ENCODE data around the gene PEX16.
"Not testable (repeated sequence)": the region's sequence is repeated elsewhere in the genome, so short reads cannot be mapped to it uniquely, and the experiment has no call there.

PEX16 gene

DNA sequence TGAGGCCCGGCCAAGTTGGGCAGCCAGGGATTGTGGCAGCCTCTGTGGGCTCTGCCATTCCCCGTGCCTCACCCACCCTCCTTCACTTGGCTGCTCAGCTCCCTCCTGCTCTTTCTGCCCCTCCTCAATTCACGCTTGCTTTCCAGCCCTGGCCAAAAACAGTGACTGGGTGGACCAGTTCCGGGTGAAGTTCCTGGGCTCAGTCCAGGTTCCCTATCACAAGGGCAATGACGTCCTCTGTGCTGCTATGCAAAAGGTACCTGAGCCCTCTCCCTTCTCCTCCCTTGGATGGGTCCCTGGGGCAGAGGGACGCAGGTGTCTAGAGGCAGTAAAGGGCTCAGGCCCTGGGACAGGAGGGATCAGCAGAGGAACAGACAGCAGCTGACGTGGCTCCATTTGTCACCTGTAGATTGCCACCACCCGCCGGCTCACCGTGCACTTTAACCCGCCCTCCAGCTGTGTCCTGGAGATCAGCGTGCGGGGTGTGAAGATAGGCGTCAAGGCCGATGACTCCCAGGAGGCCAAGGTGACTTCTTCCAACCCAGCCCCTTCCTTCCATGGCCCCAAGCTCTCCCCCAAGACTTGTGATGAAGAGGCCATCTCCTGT is 13.3 kb downstream of the PEX16 start:
- Mint-ChIP-seq H3K27ac (no peak overlapping the region), H3K27me3 (peaks cover 29% of the 10 kb centered on the region), H3K4me3 (no peak overlapping the region), H3K36me3 (ENCODE audit: low read depth) (peaks cover 9% of the 10 kb centered on the region), H3K4me1 (ENCODE audit: low read depth) (peaks cover 24% of the 10 kb centered on the region), H3K9me3 (no peaks in the 10 kb centered on the region)
- intact Hi-C loops (cut with micrococcal nuclease) = no loop called here

DNA sequence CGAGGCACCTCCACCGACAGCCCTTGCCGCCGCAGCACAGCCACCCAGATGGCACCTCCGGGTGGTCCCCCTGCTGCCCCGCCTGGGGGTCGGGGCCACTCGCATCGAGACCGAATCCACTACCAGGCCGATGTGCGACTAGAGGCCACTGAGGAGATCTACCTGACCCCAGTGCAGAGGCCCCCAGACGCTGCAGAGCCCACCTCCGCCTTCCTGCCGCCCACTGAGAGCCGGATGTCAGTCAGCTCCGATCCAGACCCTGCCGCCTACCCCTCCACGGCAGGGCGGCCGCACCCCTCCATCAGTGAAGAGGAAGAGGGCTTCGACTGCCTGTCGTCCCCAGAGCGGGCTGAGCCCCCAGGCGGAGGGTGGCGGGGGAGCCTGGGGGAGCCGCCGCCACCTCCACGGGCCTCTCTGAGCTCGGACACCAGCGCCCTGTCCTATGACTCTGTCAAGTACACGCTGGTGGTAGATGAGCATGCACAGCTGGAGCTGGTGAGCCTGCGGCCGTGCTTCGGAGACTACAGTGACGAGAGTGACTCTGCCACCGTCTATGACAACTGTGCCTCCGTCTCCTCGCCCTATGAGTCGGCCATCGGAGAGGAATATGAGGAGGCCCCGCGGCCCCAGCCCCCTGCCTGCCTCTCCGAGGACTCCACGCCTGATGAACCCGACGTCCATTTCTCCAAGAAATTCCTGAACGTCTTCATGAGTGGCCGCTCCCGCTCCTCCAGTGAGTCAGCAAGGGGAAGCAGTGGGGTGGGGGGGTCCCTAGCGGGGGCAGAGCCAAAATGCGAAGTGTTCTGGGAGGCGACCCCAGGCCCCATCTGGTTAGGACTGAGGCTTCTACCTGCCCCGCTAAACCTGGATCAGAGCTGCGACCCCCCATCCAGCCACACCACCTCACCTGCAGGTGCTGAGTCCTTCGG is 15.0 kb downstream of the PEX16 start:
- H3K4me3 Mint-ChIP-seq = no peak overlapping the region
- peaks cover 35% of the 10 kb centered on the region for H3K4me1 Mint-ChIP-seq (ENCODE audit: low read depth)
- no peaks in the 10 kb centered on the region for H3K36me3 Mint-ChIP-seq (ENCODE audit: low read depth)
- H3K9me3 Mint-ChIP-seq = no peaks in the 10 kb centered on the region
- H3K27me3 Mint-ChIP-seq = peaks cover 46% of the 10 kb centered on the region
- no peak overlapping the region for H3K27ac Mint-ChIP-seq
- intact Hi-C loops (cut with micrococcal nuclease) = no loop called here

DNA sequence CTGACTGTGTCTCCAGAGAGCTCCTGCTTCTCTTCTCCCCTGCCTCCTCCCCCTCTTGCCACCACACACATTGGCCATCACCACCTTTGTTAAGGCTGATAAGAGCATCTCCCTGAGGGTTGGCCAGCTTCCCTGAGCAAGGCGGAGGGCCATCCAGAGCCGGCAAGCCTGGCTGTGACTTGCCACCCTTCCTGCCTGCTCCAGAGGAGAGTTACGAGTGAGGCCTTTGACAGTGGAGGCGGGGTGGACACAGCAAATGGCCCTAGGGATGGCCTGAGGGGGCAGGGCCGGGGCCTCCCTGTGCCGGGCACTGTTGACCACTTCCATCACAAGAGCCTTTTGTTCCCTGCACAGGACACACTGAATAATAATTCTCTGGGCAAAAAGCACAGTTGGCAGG is 16.1 kb downstream of the PEX16 start:
- intact Hi-C loops (cut with micrococcal nuclease) = no loop called here
- no peaks in the 10 kb centered on the region for H3K9me3 Mint-ChIP-seq
- no peaks in the 10 kb centered on the region for H3K36me3 Mint-ChIP-seq (ENCODE audit: low read depth)
- peaks cover 35% of the 10 kb centered on the region for H3K4me1 Mint-ChIP-seq (ENCODE audit: low read depth)
- H3K27ac Mint-ChIP-seq = no peak overlapping the region
- H3K4me3 Mint-ChIP-seq = no peak overlapping the region
- H3K27me3 Mint-ChIP-seq = peaks cover 56% of the 10 kb centered on the region

DNA sequence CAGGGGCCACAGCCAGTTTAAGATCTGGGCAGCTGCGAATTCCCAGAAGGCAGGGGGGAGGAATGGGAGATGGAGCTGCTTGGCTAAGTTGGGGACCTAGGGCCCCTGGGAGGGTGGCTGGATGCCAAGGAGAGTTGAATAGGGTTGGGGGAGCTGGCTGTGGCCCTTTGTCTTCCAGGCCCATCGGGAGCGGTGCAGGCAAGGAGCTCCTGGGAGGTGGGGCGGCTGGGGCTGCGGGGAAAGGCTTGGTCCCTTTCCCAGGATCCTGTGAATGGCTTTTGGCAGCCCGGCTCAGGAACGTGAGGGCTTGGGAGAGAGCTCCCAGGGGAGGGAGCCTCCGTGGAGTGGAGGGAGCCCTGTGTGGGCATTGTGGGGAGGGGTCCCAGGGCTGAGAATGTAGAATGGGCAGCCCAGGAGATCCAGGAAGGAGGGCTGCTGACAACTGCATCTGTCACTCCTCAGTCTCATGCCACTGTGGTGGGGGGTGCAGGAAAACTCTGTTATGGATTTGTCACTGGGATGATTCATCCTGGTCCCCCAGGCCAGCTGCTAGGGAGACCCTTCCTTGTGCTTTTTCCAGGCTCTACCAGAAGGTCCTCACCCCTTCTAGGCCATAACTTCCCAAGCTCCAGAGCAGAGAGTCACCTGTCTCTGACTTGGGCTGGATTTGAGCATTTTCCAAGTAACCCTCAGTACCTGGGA is 16.6 kb downstream of the PEX16 start:
- H3K27me3 Mint-ChIP-seq = peaks cover 59% of the 10 kb centered on the region
- no peak overlapping the region for H3K27ac Mint-ChIP-seq
- intact Hi-C loops (cut with micrococcal nuclease) = no loop called here

DNA sequence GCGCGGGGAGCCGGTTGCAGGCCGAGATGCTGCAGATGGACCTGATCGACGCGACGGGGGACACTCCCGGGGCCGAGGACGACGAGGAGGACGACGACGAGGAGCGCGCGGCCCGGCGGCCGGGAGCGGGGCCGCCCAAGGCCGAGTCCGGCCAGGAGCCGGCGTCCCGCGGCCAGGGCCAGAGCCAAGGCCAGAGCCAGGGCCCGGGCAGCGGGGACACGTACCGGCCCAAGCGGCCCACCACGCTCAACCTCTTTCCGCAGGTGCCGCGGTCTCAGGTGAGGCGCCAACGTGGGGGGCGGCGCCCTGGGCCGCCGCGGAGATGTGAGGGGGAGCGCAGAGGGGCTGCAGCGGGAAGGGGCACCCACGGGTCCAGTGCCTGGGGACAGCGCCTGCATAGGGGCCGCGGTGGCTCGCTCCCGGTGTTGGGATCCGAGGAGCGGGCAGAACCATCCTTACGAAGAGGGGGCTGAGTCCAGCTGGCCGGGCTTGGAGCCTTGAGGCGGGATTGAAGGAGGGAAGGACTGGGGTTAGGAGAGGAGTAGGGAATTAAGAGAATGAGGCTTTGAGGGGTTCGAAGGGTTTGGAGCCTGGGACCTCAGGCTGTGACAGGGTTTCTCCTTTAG is 17.4 kb downstream of the PEX16 start:
- Mint-ChIP-seq H3K27me3 (peaks cover 66% of the 10 kb centered on the region), H3K4me1 (ENCODE audit: low read depth) (peaks cover 23% of the 10 kb centered on the region)
- intact Hi-C loops (cut with micrococcal nuclease); H3K36me3 Mint-ChIP-seq (ENCODE audit: low read depth); H3K4me3 Mint-ChIP-seq; H3K27ac Mint-ChIP-seq; H3K9me3 Mint-ChIP-seq: not testable (repeated sequence)

More for the DNA sequence above, 16.6 kb downstream of the PEX16 start:
- no peaks in the 10 kb centered on the region for H3K9me3 Mint-ChIP-seq
- H3K4me3 Mint-ChIP-seq = no peak overlapping the region
- peaks cover 29% of the 10 kb centered on the region for H3K4me1 Mint-ChIP-seq (ENCODE audit: low read depth)
- no peaks in the 10 kb centered on the region for H3K36me3 Mint-ChIP-seq (ENCODE audit: low read depth)

DNA sequence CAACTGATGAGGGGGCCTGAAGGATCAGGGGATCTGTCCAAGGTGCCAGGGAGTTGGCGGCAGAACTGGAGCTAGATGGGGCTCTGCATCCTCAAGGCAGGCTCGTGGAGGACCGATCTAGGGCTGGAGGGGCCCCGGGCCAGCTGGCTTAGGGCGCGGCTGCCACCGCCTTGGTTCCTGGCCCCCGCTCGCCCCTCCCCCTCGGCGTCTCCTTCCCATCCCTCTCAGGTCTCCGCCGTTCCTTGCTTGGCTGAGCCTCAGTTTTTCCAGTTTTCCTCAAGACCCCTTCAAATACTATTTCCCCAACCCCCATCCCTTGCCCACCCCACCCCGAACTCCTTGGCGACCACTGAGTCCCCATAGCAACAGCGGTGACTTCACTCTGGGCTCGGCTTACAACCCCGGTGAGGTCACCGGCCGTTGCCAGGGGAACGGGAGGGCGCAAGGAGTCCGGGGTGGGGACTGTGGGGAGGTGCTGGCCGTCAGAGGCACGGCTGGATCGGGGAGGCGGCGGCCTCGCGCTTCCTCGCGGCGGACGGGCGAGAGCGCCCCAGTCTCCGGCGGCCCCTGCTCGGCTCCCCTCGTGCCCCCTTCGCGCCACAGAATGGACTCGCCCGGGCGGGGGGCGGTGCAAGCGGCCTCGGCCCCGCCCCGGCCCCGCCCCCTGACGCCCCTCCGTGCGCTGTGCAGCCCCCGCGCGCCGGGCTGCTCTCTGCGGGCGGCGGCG is 18.1 kb downstream of the PEX16 start:
- Mint-ChIP-seq H3K27me3 (peaks cover 72% of the 10 kb centered on the region), H3K36me3 (ENCODE audit: low read depth) (no peaks in the 10 kb centered on the region), H3K9me3 (no peaks in the 10 kb centered on the region), H3K27ac (no peak overlapping the region), H3K4me3 (peak overlapping the region; percentile 58), H3K4me1 (ENCODE audit: low read depth) (peaks cover 23% of the 10 kb centered on the region)
- intact Hi-C loops (cut with micrococcal nuclease) = no loop called here

DNA sequence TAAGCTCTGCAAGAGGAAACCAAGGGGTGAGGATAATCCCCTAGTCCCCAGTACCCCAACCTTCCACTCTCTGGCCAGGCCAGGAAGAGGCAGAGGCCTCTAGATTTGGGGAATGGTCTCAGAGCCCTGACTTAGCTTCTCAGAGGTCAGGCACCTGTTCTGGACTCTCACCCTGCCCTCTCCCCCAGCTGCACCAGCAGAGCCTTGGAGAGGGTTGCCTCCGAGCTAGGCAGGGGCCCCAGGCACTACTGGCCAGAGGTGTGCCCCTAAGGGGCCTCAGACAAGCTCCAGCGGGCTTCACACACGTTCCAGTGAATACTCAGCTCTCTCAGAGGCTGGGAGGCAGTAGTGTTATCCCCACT is 18.6 kb downstream of the PEX16 start:
- intact Hi-C loops (cut with micrococcal nuclease) = no loop called here
- Mint-ChIP-seq H3K27ac (no peak overlapping the region), H3K9me3 (no peaks in the 10 kb centered on the region), H3K4me1 (ENCODE audit: low read depth) (peaks cover 23% of the 10 kb centered on the region), H3K4me3 (peak overlapping the region; percentile 58), H3K27me3 (peaks cover 75% of the 10 kb centered on the region), H3K36me3 (ENCODE audit: low read depth) (no peaks in the 10 kb centered on the region)

DNA sequence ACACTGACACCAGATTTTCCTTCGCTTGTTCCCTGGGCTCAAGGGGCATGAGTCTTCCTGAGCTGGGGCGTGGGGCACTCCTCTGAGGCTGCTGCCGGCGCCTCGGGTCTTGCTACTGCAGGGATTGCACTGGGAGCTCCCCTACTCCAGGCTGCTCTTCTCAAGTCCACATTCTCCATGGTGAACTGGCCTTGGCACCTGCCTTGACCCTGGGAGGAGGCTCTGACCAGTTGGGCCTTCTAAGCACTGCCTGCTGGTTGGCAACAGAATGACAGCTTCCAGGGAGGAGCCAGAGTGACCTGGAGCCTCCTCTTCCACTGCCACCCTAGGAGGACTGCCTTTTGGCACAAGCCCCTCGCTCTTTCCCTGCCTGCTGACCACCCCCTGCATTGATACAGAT is 20.1 kb downstream of the PEX16 start:
- intact Hi-C loops (cut with micrococcal nuclease) = no loop called here
- no peaks in the 10 kb centered on the region for H3K36me3 Mint-ChIP-seq (ENCODE audit: low read depth)
- no peaks in the 10 kb centered on the region for H3K9me3 Mint-ChIP-seq
- no peak overlapping the region for H3K4me3 Mint-ChIP-seq
- H3K27ac Mint-ChIP-seq = no peak overlapping the region
- peaks cover 76% of the 10 kb centered on the region for H3K27me3 Mint-ChIP-seq
- peaks cover 23% of the 10 kb centered on the region for H3K4me1 Mint-ChIP-seq (ENCODE audit: low read depth)

DNA sequence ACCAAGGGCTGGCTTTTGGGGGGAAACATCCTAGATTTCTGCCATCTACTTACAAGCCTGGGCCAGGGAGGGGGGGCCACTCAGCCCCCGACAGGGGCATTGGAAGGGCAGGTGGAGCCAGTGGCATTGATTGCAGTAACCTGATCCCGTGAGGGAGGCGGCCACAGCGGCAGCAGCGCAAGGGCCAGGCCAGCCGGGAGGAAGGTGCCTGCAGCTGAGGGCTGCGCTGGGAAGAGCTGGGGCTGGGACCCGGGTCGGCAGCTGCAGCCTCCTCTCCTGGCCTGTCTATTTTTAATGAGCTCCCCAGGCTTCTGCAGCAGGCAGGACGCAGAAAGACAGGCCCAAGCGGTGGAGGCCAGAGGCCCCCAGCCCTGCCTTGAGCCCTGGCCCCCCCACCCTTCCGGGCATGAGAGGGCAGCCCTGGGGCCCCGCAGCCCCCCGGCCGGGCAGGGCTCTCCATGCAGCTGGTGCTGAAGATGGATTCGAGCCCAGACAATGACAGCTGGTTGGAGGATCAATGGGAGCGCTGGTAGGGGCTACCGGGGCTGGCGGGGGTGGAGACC is 21.2 kb downstream of the PEX16 start:
- Mint-ChIP-seq H3K4me3 (no peak overlapping the region), H3K4me1 (ENCODE audit: low read depth) (peaks cover 23% of the 10 kb centered on the region), H3K27me3 (peaks cover 67% of the 10 kb centered on the region), H3K27ac (no peak overlapping the region), H3K9me3 (no peaks in the 10 kb centered on the region), H3K36me3 (ENCODE audit: low read depth) (no peaks in the 10 kb centered on the region)
- intact Hi-C loops (cut with micrococcal nuclease) = no loop called here

DNA sequence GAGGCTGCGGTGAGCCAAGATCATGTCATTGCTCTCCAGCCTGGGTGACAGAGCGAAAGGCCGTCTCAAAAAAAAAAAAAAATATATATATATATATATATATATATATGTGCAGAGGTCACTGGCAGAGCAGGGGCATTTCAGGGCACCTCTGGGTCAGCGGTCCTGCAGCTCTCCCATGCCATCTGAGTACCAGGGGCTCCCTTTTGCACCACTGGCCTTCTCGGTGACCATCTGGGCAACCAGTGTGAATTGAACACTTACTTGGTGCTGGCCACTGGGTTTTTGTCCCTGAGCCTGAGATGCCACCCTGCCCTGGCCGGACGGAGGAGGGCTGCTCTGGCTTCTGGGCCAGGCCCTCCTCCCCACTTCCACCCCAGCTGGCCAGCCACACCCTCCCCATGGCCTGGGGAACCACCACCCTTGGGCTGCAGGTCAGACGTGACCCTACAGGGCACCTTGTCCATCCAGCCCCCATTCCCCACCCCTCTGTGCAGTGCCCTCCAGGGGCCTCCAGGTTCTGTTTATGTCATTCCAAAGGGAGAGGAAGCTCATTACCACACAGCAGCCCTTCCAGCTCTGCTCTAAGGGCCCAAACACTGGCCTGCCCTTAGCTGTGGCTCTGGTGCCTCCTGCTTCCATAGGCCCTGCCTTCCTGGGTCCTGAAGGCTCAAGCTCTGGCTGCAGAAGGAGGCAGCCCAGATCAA is 22.0 kb downstream of the PEX16 start:
- peaks cover 19% of the 10 kb centered on the region for H3K4me1 Mint-ChIP-seq (ENCODE audit: low read depth)
- no peaks in the 10 kb centered on the region for H3K36me3 Mint-ChIP-seq (ENCODE audit: low read depth)
- H3K27me3 Mint-ChIP-seq = peaks cover 63% of the 10 kb centered on the region
- H3K9me3 Mint-ChIP-seq = no peaks in the 10 kb centered on the region
- no peak overlapping the region for H3K27ac Mint-ChIP-seq
- no peak overlapping the region for H3K4me3 Mint-ChIP-seq
- intact Hi-C loops (cut with micrococcal nuclease) = no loop called here

DNA sequence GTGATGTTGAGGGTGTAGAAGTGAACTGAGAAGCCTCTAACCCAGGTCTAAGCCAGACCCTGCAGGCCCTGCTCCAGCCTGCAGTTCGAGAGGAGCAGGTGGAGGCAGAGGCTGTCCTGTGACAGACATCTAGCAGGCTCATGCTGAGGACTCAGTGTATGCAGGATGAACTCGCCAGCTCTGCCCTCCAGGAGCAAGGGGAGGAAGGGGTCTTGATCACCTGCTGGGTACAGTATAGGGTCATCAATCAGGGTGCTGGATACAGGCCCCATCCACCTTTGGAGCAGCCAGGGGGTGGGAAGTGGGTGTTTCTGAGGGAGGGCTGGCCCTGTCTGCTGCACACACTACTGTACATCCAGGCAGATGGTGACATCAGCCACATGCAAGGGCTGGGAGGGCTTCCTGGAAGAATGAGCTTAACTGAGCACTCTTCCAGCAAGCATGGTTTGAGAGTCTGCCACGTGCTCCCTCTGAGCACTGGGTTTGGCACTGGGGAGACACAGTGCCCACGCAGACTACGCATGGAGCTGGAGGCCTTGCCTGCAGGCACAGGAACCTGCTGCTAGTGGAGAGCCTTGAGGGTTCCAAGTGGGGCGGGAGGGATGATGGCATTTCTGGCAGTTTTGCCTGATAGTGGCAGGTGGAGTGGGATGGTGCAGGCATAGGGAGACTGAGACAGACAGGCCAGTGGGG is 23.0 kb downstream of the PEX16 start:
- H3K36me3 Mint-ChIP-seq (ENCODE audit: low read depth) = no peaks in the 10 kb centered on the region
- H3K9me3 Mint-ChIP-seq = no peaks in the 10 kb centered on the region
- intact Hi-C loops (cut with micrococcal nuclease) = no loop called here
- no peak overlapping the region for H3K27ac Mint-ChIP-seq
- no peak overlapping the region for H3K4me3 Mint-ChIP-seq
- peaks cover 62% of the 10 kb centered on the region for H3K27me3 Mint-ChIP-seq
- H3K4me1 Mint-ChIP-seq (ENCODE audit: low read depth) = peaks cover 14% of the 10 kb centered on the region

DNA sequence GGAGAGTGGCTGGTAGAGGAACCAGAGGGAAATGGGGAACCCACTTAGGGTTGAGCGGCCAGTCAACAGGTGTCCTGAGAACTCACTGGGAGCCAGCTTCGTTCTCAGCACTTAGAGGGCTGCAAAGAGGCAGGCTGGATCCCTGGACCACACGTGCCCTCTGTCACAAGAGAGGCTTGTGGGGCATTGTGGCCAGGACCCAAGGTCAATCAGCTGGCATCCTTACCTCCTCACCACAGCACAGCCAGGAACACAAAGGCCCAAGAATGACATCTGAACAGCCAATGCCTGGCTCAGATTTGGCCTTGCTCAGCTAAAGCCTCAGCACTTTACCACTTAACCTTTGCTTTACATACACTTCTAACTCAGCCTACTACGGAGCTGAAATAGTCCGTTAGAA is 24.8 kb downstream of the PEX16 start:
- H3K27ac Mint-ChIP-seq = no peak overlapping the region
- intact Hi-C loops (cut with micrococcal nuclease) = no loop called here
- peaks cover 2% of the 10 kb centered on the region for H3K4me1 Mint-ChIP-seq (ENCODE audit: low read depth)
- H3K9me3 Mint-ChIP-seq = no peaks in the 10 kb centered on the region
- H3K4me3 Mint-ChIP-seq = no peak overlapping the region
- H3K36me3 Mint-ChIP-seq (ENCODE audit: low read depth) = no peaks in the 10 kb centered on the region
- peaks cover 50% of the 10 kb centered on the region for H3K27me3 Mint-ChIP-seq

All from dendritic cell treated with granulocyte-macrophage colony-stimulating factor and Interleukin-4, amounts not matched to agents 40 ng/mL and 50 ng/mL, for 4 days (primary cell).